HEK293T (cell line): ENCODE measurements around the gene SP140L.
"Not testable (repeated sequence)": the region's sequence is repeated elsewhere in the genome, so short reads cannot be mapped to it uniquely, and the experiment has no call there.

Experiments
- ELF4 ChIP-seq: fragments of 450-650 bp; IDR thresholded peaks from 2 replicates; pipeline ENCODE4 v1.6.1; 2017; ENCODE audit warnings: antibody characterized with exemption
- FOXA1 ChIP-seq: fragments of 450-650 bp; IDR thresholded peaks from 2 replicates; pipeline ENCODE4 v1.6.1; 2016; ENCODE audit warnings: mild to moderate bottlenecking
- FOXM1 ChIP-seq: fragments of 450-650 bp; IDR thresholded peaks from 2 replicates; pipeline ENCODE4 v1.6.1; 2017; ENCODE audit warnings: mild to moderate bottlenecking, borderline replicate concordance
- HDGF ChIP-seq: fragments of 450-650 bp; IDR thresholded peaks from 2 replicates; pipeline ENCODE4 v1.6.1; 2017; ENCODE audit warnings: antibody characterized with exemption, borderline replicate concordance
- SUZ12 ChIP-seq: fragments of 450-650 bp; IDR thresholded peaks from 2 replicates; pipeline ENCODE4 v1.6.1; 2016; ENCODE audit warnings: mild to moderate bottlenecking

DNA sequence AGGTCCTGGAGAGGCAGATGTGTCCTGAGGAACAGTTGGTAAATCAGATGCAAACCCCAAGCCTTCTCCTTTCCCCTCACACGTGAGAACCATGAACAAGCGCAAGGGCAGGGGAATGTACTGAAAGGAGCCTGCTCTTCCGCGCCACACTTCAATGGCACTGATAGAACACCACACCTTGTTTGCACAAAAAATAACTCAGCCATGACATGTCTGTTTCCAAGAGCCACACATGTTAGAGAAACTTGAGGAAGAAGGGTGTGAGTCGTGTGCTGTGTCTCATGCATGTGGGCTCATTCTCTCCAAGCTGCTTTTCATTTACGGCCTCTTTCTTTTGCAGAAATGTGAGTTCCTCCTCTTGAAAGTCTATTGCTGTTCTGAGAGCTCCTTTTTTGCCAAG lies 74.0 kb downstream of the SP140L start:
- not testable (repeated sequence) for TF ChIP-seq SUZ12, FOXM1, FOXA1, ELF4, HDGF
